Activated T-helper 2 cell treated with anti-CD3 and anti-CD28 coated beads, Interferon-gamma antibody, Interleukin-2, Interleukin-4, amounts not matched to agents 10 μg/mL and 5 μg/mL and 100 μg/mL, durations not matched to agents 14 hours and 24 hours and 36 hours (primary cell): Measurements from ENCODE around the gene PKDCC. TPM values are rescaled to one million over a fixed set of nuclear protein-coding genes. Genes with fewer than 3 reads are reported as not detected.

Experiments
- DNase-seq: peaks from one replicate; pipeline ENCODE4 v3.0.0; 2021; ENCODE audit warnings: low spot score
- H3K27ac Mint-ChIP-seq: one replicate; pipeline ENCODE4 v1.8.0; 2021; ENCODE audit warnings: mixed read lengths
- H3K27me3 Mint-ChIP-seq: one replicate; pipeline ENCODE4 v1.8.0; 2021; ENCODE audit warnings: low read depth, mixed read lengths
- H3K36me3 Mint-ChIP-seq: one replicate; pipeline ENCODE4 v1.8.0; 2021; ENCODE audit warnings: low read depth, mixed read lengths
- H3K4me1 Mint-ChIP-seq: one replicate; pipeline ENCODE4 v1.8.0; 2021; ENCODE audit warnings: low read depth, mixed read lengths
- H3K4me3 Mint-ChIP-seq: one replicate; pipeline ENCODE4 v1.8.0; 2021; ENCODE audit warnings: low read depth, mild to moderate bottlenecking, moderate library complexity, mixed read lengths
- H3K9me3 Mint-ChIP-seq: one replicate; pipeline ENCODE4 v1.8.0; 2021; ENCODE audit warnings: mixed read lengths
- intact Hi-C: fragments of 100-400 bp; cut with micrococcal nuclease; formaldehyde crosslinking; loops from one replicate; pipeline ENCODE4 v1.15.1; 2023
- total RNA-seq: library from RNA; stranded (reverse); gene quantifications from 2 replicates; pipeline ENCODE4 v1.2.3, GENCODE V29; 2022

Gene PKDCC
- total RNA-seq, 1 donor from 2014 or later, result 0.11 TPM

- no peak for DNase-seq
- Mint-ChIP-seq H3K4me1 (peaks cover 7% of the 10 kb centered on the region), H3K9me3 (no peaks in the 10 kb centered on the region), H3K27ac (no peak overlapping the region), H3K27me3 (peaks cover 3% of the 10 kb centered on the region), H3K36me3 (no peaks in the 10 kb centered on the region), H3K4me3 (no peak overlapping the region)
- intact Hi-C loops, result no loop called here
Observed at GRCh38 chr2:42012651-42013050, 35.2 kb upstream of the PKDCC start.

- Mint-ChIP-seq H3K36me3 (no peaks in the 10 kb centered on the region), H3K4me1 (peaks cover 7% of the 10 kb centered on the region), H3K9me3 (no peaks in the 10 kb centered on the region), H3K27me3 (peaks cover 3% of the 10 kb centered on the region), H3K27ac (no peak overlapping the region), H3K4me3 (no peak overlapping the region)
- intact Hi-C loops, result no loop called here
- no peak for DNase-seq
Observed at GRCh38 chr2:42013409-42013808, 34.4 kb upstream of the PKDCC start.

GRCh38 chr2:42021464-42021863 is 26.4 kb upstream of the PKDCC start:
- H3K27me3 Mint-ChIP-seq, result peaks cover 21% of the 10 kb centered on the region
- intact Hi-C loops, result no loop called here
- no peaks in the 10 kb centered on the region for H3K4me1 Mint-ChIP-seq
- DNase-seq, result no peak
- no peak overlapping the region for H3K4me3 Mint-ChIP-seq
- H3K36me3 Mint-ChIP-seq, result no peaks in the 10 kb centered on the region
- no peak overlapping the region for H3K27ac Mint-ChIP-seq
- no peaks in the 10 kb centered on the region for H3K9me3 Mint-ChIP-seq

GRCh38 chr2:42025151-42025582 is 22.7 kb upstream of the PKDCC start:
- H3K4me3 Mint-ChIP-seq, result no peak overlapping the region
- H3K27me3 Mint-ChIP-seq, result peaks cover 18% of the 10 kb centered on the region
- H3K4me1 Mint-ChIP-seq, result no peaks in the 10 kb centered on the region
- H3K36me3 Mint-ChIP-seq, result no peaks in the 10 kb centered on the region
- intact Hi-C loops, result no loop called here
- no peak overlapping the region for H3K27ac Mint-ChIP-seq
- H3K9me3 Mint-ChIP-seq, result no peaks in the 10 kb centered on the region
- DNase-seq, result no peak

GRCh38 chr2:42026272-42026671 is 21.5 kb upstream of the PKDCC start:
- intact Hi-C loops, result no loop called here
- H3K9me3 Mint-ChIP-seq, result no peaks in the 10 kb centered on the region
- H3K36me3 Mint-ChIP-seq, result no peaks in the 10 kb centered on the region
- DNase-seq, result no peak
- no peak overlapping the region for H3K27ac Mint-ChIP-seq
- H3K4me3 Mint-ChIP-seq, result no peak overlapping the region
- H3K4me1 Mint-ChIP-seq, result no peaks in the 10 kb centered on the region
- peaks cover 23% of the 10 kb centered on the region for H3K27me3 Mint-ChIP-seq

- H3K4me1 Mint-ChIP-seq, result no peaks in the 10 kb centered on the region
- H3K36me3 Mint-ChIP-seq, result no peaks in the 10 kb centered on the region
- H3K9me3 Mint-ChIP-seq, result no peaks in the 10 kb centered on the region
- H3K4me3 Mint-ChIP-seq, result no peak overlapping the region
- intact Hi-C loops, result no loop called here
- H3K27me3 Mint-ChIP-seq, result peaks cover 19% of the 10 kb centered on the region
- no peak for DNase-seq
- no peak overlapping the region for H3K27ac Mint-ChIP-seq
Observed at GRCh38 chr2:42028571-42029148, 19.2 kb upstream of the PKDCC start.

- H3K27ac Mint-ChIP-seq, result no peak overlapping the region
- no peak overlapping the region for H3K4me3 Mint-ChIP-seq
- no peaks in the 10 kb centered on the region for H3K36me3 Mint-ChIP-seq
- H3K4me1 Mint-ChIP-seq, result no peaks in the 10 kb centered on the region
- DNase-seq, result no peak
- H3K27me3 Mint-ChIP-seq, result peaks cover 18% of the 10 kb centered on the region
- intact Hi-C loops, result no loop called here
- no peaks in the 10 kb centered on the region for H3K9me3 Mint-ChIP-seq
Observed at GRCh38 chr2:42029171-42029570, 18.6 kb upstream of the PKDCC start.

GRCh38 chr2:42029639-42030199 is 18.1 kb upstream of the PKDCC start:
- H3K27me3 Mint-ChIP-seq, result peaks cover 18% of the 10 kb centered on the region
- intact Hi-C loops, result no loop called here
- no peaks in the 10 kb centered on the region for H3K4me1 Mint-ChIP-seq
- DNase-seq, result no peak
- no peak overlapping the region for H3K4me3 Mint-ChIP-seq
- no peaks in the 10 kb centered on the region for H3K9me3 Mint-ChIP-seq
- no peaks in the 10 kb centered on the region for H3K36me3 Mint-ChIP-seq
- no peak overlapping the region for H3K27ac Mint-ChIP-seq

GRCh38 chr2:42030200-42030759 is 17.5 kb upstream of the PKDCC start:
- intact Hi-C loops, result no loop called here
- H3K4me3 Mint-ChIP-seq, result no peak overlapping the region
- peaks cover 16% of the 10 kb centered on the region for H3K27me3 Mint-ChIP-seq
- no peaks in the 10 kb centered on the region for H3K9me3 Mint-ChIP-seq
- H3K27ac Mint-ChIP-seq, result no peak overlapping the region
- DNase-seq, result no peak
- H3K36me3 Mint-ChIP-seq, result no peaks in the 10 kb centered on the region
- H3K4me1 Mint-ChIP-seq, result no peaks in the 10 kb centered on the region

GRCh38 chr2:42030829-42031228 is 17.0 kb upstream of the PKDCC start:
- H3K27me3 Mint-ChIP-seq, result peaks cover 16% of the 10 kb centered on the region
- no peaks in the 10 kb centered on the region for H3K9me3 Mint-ChIP-seq
- no peaks in the 10 kb centered on the region for H3K36me3 Mint-ChIP-seq
- DNase-seq, result no peak
- H3K4me3 Mint-ChIP-seq, result no peak overlapping the region
- H3K27ac Mint-ChIP-seq, result no peak overlapping the region
- no peaks in the 10 kb centered on the region for H3K4me1 Mint-ChIP-seq
- intact Hi-C loops, result no loop called here

- no peaks in the 10 kb centered on the region for H3K4me1 Mint-ChIP-seq
- no peaks in the 10 kb centered on the region for H3K9me3 Mint-ChIP-seq
- no peak overlapping the region for H3K4me3 Mint-ChIP-seq
- no peaks in the 10 kb centered on the region for H3K36me3 Mint-ChIP-seq
- intact Hi-C loops, result no loop called here
- peaks cover 14% of the 10 kb centered on the region for H3K27me3 Mint-ChIP-seq
- DNase-seq, result no peak
- H3K27ac Mint-ChIP-seq, result no peak overlapping the region
Observed at GRCh38 chr2:42031281-42032223, 16.3 kb upstream of the PKDCC start.

GRCh38 chr2:42032224-42032620 is 15.6 kb upstream of the PKDCC start:
- intact Hi-C loops, result no loop called here
- Mint-ChIP-seq H3K27me3 (peaks cover 16% of the 10 kb centered on the region), H3K27ac (no peak overlapping the region), H3K36me3 (no peaks in the 10 kb centered on the region), H3K9me3 (no peaks in the 10 kb centered on the region), H3K4me1 (no peaks in the 10 kb centered on the region), H3K4me3 (no peak overlapping the region)
- no peak for DNase-seq

GRCh38 chr2:42032745-42033144 is 15.1 kb upstream of the PKDCC start:
- Mint-ChIP-seq H3K36me3 (no peaks in the 10 kb centered on the region), H3K9me3 (no peaks in the 10 kb centered on the region), H3K27me3 (peaks cover 20% of the 10 kb centered on the region), H3K4me1 (no peaks in the 10 kb centered on the region), H3K4me3 (no peak overlapping the region), H3K27ac (no peak overlapping the region)
- no peak for DNase-seq
- intact Hi-C loops, result no loop called here
